GM12872 (cell line): Measurements from ENCODE around the gene TNFRSF1B.

Experiments
- CTCF ChIP-seq: IDR thresholded peaks from 3 replicates; pipeline ENCODE4 v1.5.1; 2011; ENCODE audit warnings: low read depth, mild to moderate bottlenecking, low read length, moderate library complexity; ENCODE audit not compliant: insufficient read depth

TNFRSF1B gene

GRCh38 chr1:12179111-12179519, 12.3 kb downstream of the TNFRSF1B start:
- TF ChIP-seq CTCF: no peak

DNA sequence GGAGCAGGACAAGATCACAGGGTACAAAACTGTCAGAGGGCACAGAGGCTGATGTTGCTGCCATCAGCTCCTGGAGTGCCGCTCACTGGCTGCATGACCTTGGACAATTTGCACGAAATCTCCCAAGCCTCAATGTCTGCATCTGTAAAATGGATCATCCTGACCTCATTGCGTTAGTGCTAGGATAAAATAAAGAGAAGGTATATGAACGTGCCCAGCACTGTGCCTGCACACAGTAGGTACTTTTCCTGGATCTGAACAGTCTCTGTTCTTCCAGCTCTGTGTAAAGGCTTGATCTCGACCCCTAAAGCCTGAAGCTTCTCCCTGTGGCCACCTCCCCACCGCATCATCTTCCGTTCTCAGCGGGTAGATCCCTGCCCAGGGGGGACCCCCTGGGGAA, 12.9 kb downstream of the TNFRSF1B start:
- TF ChIP-seq CTCF: no peak

- no peak for TF ChIP-seq CTCF
These were observed 13.5 kb downstream of the TNFRSF1B start for GRCh38 chr1:12180315-12180714.

DNA sequence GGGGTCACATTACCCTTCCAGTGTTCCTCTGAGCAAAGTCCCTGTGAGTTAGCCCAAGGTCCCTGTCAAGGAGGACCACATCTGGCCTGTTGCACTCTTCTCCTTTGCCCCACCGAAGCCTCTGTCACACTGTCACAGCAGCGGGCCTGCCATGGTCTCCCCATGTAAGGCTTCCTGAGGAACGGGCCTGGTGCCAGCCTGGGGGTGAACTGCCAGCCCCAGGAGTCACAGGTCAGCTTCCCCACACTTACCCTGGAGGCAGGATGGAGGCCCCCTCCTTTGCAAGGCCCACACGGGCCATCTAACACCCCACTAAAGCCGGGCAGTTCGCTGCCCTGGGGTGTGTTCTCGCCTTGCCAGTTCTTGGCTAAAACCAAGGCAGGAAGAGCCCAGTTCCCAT, 14.1 kb downstream of the TNFRSF1B start:
- no peak for TF ChIP-seq CTCF

GRCh38 chr1:12181568-12181967, 14.8 kb downstream of the TNFRSF1B start:
- no peak for TF ChIP-seq CTCF

DNA sequence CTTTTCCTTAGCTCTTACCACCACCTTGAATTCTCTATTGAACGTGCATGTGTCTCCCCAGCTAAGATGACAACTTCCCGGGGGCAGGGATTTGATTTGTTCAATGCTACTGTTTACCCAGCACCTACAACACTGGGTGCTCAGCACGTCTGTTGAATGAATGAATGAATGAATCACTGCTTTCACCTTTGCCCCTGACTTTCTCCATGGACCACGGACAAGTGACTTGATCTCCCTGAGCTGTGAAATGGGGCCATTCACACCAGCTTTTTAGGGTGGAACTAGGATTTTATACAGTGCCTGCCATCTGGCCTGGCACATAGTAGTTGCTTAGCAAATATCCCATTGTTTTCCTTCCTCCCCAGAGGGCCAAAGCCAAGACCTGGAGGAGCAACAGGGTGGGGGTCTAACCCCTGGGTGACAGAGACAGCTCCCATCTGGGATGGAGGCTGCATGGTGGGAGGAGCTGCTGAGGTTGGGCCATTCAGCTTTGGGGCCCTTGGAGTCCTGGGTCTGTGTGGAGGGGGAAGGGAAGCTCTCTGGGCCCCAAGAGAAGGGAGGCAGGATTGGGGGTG, 15.7 kb downstream of the TNFRSF1B start:
- no peak for TF ChIP-seq CTCF

DNA sequence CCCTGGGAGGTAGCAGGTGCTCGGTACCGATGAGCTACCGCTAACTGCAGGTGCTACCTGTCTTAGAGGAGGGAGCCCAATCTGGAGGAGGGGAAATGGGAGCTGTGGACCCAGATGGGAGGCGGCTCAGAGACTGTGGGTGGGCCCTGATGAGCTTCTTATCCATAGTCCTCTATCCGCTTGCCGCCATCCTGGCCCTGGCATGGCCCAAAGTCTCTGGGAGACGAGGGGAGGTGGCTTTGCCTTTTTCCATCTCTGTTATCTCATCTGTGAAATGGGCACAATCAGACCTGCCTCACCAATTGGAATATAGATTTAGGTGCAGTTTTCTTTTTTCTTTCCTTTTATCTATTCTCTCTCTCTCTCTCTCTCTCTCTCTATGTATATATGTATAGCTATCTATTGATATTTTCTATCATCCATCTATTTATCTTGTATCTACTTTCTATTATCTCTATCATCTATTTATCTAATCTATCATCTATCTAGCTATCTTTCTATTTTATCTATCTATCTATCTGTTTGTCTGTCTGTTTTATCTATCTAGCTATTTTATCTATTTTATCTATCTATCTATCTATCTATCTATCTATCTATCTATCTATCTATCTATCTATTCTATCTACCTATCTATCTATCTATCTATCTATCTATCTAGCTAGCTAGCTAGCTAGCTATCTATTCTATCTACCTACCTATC, 16.5 kb downstream of the TNFRSF1B start:
- no peak for TF ChIP-seq CTCF
